GM23248 (cell line): ENCODE data around the gene CEMP1.
"Not testable (repeated sequence)": the region's sequence is repeated elsewhere in the genome, so short reads cannot be mapped to it uniquely, and the experiment has no call there.

Source experiments
- EZH2 ChIP-seq: fragments of 200-600 bp; sonication (generic); IDR thresholded peaks from 2 replicates; pipeline ENCODE4 v1.6.1; 2018; ENCODE audit warnings: antibody characterized with exemption, mild to moderate bottlenecking; ENCODE audit not compliant: insufficient read depth, poor library complexity, severe bottlenecking
- EZH2phosphoT487 ChIP-seq: fragments of 200-600 bp; sonication (generic); IDR thresholded peaks from 2 replicates; pipeline ENCODE4 v1.6.1; 2018; ENCODE audit warnings: antibody characterized with exemption, moderate library complexity, mild to moderate bottlenecking, low read depth; ENCODE audit not compliant: insufficient read depth

DNA sequence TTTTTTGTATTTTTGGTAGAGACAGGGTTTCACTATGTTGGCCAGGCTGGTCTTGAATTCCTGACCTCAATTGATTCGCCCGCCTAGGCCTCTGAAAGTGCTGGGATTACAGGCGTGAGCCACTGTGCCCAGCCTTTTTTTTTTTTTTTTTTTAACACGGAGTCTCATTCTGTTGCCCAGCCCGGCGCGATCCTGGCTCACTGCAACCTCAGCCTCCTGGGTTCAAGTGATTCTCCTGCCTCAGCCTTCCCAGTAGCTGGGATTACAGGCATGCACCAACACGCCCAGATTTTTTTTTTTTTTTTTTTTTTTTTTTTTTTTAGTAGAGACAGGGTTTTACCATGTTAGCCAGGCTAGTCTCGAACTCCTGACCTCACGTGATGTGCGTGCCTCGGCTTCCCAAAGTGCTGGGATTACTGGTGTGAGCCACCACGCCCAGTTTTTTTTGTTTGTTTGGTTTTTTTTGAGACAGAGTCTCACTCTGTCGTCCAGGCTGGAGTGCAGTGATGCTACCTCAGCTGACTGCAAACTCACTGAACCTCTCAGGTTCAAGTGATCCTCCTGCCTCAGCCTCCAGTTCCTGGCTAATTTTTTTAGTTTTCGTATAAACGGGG, 2.0 kb upstream of the CEMP1 start:
- not testable (repeated sequence) for TF ChIP-seq EZH2, EZH2phosphoT487
